H9 (cell line): ENCODE data around the gene MRM1. TPM values are rescaled to one million over a fixed set of nuclear protein-coding genes. Genes with fewer than 3 reads are reported as not detected.

Source experiments
- DNase-seq: peaks from one replicate; pipeline ENCODE4 v3.0.0-alpha.2; 2017
- H2AFZ ChIP-seq: one replicate; pipeline ENCODE4 v1.6.1; 2013; ENCODE audit warnings: mild to moderate bottlenecking, low read length, control low read depth, moderate library complexity
- H2AK5ac ChIP-seq: 2 replicates; pipeline ENCODE4 v1.6.1; 2013; ENCODE audit warnings: low read length, control low read depth, mixed read lengths; ENCODE audit not compliant: insufficient read length
- H2BK120ac ChIP-seq: one replicate; pipeline ENCODE4 v1.6.1; 2013; ENCODE audit warnings: low read depth, mild to moderate bottlenecking, low read length, control low read depth, inconsistent platforms; ENCODE audit not compliant: poor library complexity, severe bottlenecking
- H2BK12ac ChIP-seq: 2 replicates; pipeline ENCODE4 v1.6.1; 2013; ENCODE audit warnings: low read length, control low read depth, mixed read lengths, low read depth; ENCODE audit not compliant: insufficient read length
- H2BK15ac ChIP-seq: 2 replicates; pipeline ENCODE4 v1.6.1; 2013; ENCODE audit warnings: low read depth, low read length, control low read depth
- H2BK20ac ChIP-seq: one replicate; pipeline ENCODE4 v1.6.1; 2013; ENCODE audit warnings: low read depth, mild to moderate bottlenecking, low read length, control low read depth, inconsistent platforms; ENCODE audit not compliant: poor library complexity, severe bottlenecking
- H2BK5ac ChIP-seq: 2 replicates; pipeline ENCODE4 v1.6.1; 2013; ENCODE audit warnings: low read length, control low read depth, mixed read lengths; ENCODE audit not compliant: insufficient read length
- H3K14ac ChIP-seq: 2 replicates; pipeline ENCODE4 v1.6.1; 2013; ENCODE audit warnings: low read length, control low read depth; ENCODE audit not compliant: insufficient read depth
- H3K18ac ChIP-seq: 2 replicates; pipeline ENCODE4 v1.6.1; 2013; ENCODE audit warnings: low read depth, mild to moderate bottlenecking, mixed read lengths, low read length, control low read depth; ENCODE audit not compliant: insufficient read length
- H3K23ac ChIP-seq: 2 replicates; pipeline ENCODE4 v1.6.1; 2013; ENCODE audit warnings: low read length, control low read depth, mixed read lengths, low read depth; ENCODE audit not compliant: insufficient read length
- H3K23me2 ChIP-seq: 2 replicates; pipeline ENCODE4 v1.6.1; 2013; ENCODE audit warnings: low read depth, mild to moderate bottlenecking, mixed read lengths, low read length, control low read depth; ENCODE audit not compliant: insufficient read length, poor library complexity, severe bottlenecking
- H3K27ac ChIP-seq: 2 replicates; pipeline ENCODE4 v1.5.1; 2013; ENCODE audit warnings: low read length, control low read depth, mixed read lengths, low read depth; ENCODE audit not compliant: insufficient read length
- H3K27me3 ChIP-seq: 2 replicates; pipeline ENCODE4 v1.6.1; 2013; ENCODE audit warnings: low read length, control low read depth, inconsistent platforms; ENCODE audit not compliant: insufficient read depth
- H3K4ac ChIP-seq: 2 replicates; pipeline ENCODE4 v1.6.1; 2013; ENCODE audit warnings: low read depth, mild to moderate bottlenecking, control low read depth, inconsistent platforms, low read length, moderate library complexity
- H3K4me1 ChIP-seq: 2 replicates; pipeline ENCODE4 v1.6.1; 2013; ENCODE audit warnings: low read length, control low read depth, inconsistent platforms; ENCODE audit not compliant: insufficient read depth
- H3K4me2 ChIP-seq: 2 replicates; pipeline ENCODE4 v1.6.1; 2013; ENCODE audit warnings: low read length, control low read depth, mixed read lengths; ENCODE audit not compliant: insufficient read length, insufficient read depth
- H3K56ac ChIP-seq: 2 replicates; pipeline ENCODE4 v1.6.1; 2013; ENCODE audit warnings: low read depth, mild to moderate bottlenecking, mixed read lengths, low read length, control low read depth; ENCODE audit not compliant: insufficient read length
- H3K79me1 ChIP-seq: 2 replicates; pipeline ENCODE4 v1.6.1; 2013; ENCODE audit warnings: low read depth, mild to moderate bottlenecking, moderate library complexity, low read length, control low read depth, inconsistent platforms; ENCODE audit not compliant: insufficient read depth, poor library complexity, severe bottlenecking
- H3K79me2 ChIP-seq: 2 replicates; pipeline ENCODE4 v1.6.1; 2013; ENCODE audit warnings: low read length, control low read depth, inconsistent platforms; ENCODE audit not compliant: insufficient read depth
- H3K9ac ChIP-seq: 2 replicates; pipeline ENCODE4 v1.6.1; 2013; ENCODE audit warnings: low read length, control low read depth, mixed read lengths; ENCODE audit not compliant: insufficient read length; ENCODE audit errors: extremely low read depth
- H3K9me3 ChIP-seq: one replicate; pipeline ENCODE4 v1.6.1; 2013; ENCODE audit warnings: low read depth, low read length, inconsistent platforms; ENCODE audit not compliant: control insufficient read depth
- H3T11ph ChIP-seq: one replicate; pipeline ENCODE4 v1.6.1; 2013; ENCODE audit warnings: mild to moderate bottlenecking, low read length, control low read depth, inconsistent platforms
- H4K20me1 ChIP-seq: one replicate; pipeline ENCODE4 v1.6.1; 2013; ENCODE audit not compliant: control insufficient read depth, insufficient read length, insufficient read depth
- H4K5ac ChIP-seq: 2 replicates; pipeline ENCODE4 v1.6.1; 2013; ENCODE audit warnings: low read depth, mild to moderate bottlenecking, mixed read lengths, low read length, control low read depth; ENCODE audit not compliant: insufficient read length
- H4K8ac ChIP-seq: replicated peaks from 2 replicates; pipeline ENCODE4 v1.6.1; 2013; ENCODE audit warnings: low read length, control low read depth, mixed read lengths, low read depth; ENCODE audit not compliant: insufficient read length
- H4K91ac ChIP-seq: 2 replicates; pipeline ENCODE4 v1.6.1; 2013; ENCODE audit warnings: low read depth, mild to moderate bottlenecking, moderate library complexity, mixed read lengths, low read length, control low read depth; ENCODE audit not compliant: insufficient read length
- H3K27ac Mint-ChIP-seq, 3 experiments: 2 replicates in 2 of 3; 3 replicates in 1 of 3; pipeline ENCODE4 v1.8.0; 2020 to 2021; ENCODE audit warnings: mixed read lengths in 3 of 3, mild to moderate bottlenecking in 1 of 3, moderate library complexity in 1 of 3
- H3K27me3 Mint-ChIP-seq: 2 replicates; pipeline ENCODE4 v1.8.0; 2021; ENCODE audit warnings: low read depth, mild to moderate bottlenecking, moderate library complexity, mixed read lengths
- H3K36me3 Mint-ChIP-seq, 3 experiments: 2 replicates in 2 of 3; 3 replicates in 1 of 3; pipeline ENCODE4 v1.8.0; 2020 to 2021; ENCODE audit warnings: low read depth in 3 of 3, mixed read lengths in 3 of 3; ENCODE audit not compliant: insufficient read depth in 1 of 3
- H3K4me1 Mint-ChIP-seq, 2 experiments: 2 replicates each; pipeline ENCODE4 v1.8.0; 2020; ENCODE audit warnings: mixed read lengths in 2 of 2
- H3K4me3 Mint-ChIP-seq, 2 experiments: 2 replicates in 1 of 2; 3 replicates in 1 of 2; pipeline ENCODE4 v1.8.0; 2020 to 2021; ENCODE audit warnings: mild to moderate bottlenecking in 2 of 2, mixed read lengths in 2 of 2, moderate library complexity in 1 of 2
- H3K9me3 Mint-ChIP-seq, 2 experiments: 2 replicates in 1 of 2; 3 replicates in 1 of 2; pipeline ENCODE4 v1.8.0; 2020; ENCODE audit warnings: mild to moderate bottlenecking in 2 of 2, mixed read lengths in 2 of 2, moderate library complexity in 1 of 2
- WGBS: extraction: QIAGEN DNeasy Blood & Tissue Kit; methylation state at CpG from one replicate; pipeline ENCODE4 v1.1.7; 2013; ENCODE audit warnings: missing lambda C conversion rate, low lambda C conversion rate, mixed read lengths; ENCODE audit not compliant: insufficient read length; ENCODE audit errors: extremely low coverage; 5-methylcytosine and 5-hydroxymethylcytosine counted together
- total RNA-seq: library from RNA; stranded (reverse); gene quantifications from 2 replicates; pipeline ENCODE4 v1.2.1, GENCODE V29; 2021
- TF ChIP-seq, protein P1 (sequence below): fragments of 200-600 bp; sonication (generic); conservative IDR thresholded peaks from 3 replicates; pipeline ENCODE4 v1.8.0; 2021; ENCODE audit warnings: antibody characterized with exemption, mild to moderate bottlenecking

The MRM1 gene
- total RNA-seq, 1 experiment from 2014 or later, result 10.3 TPM

DNA sequence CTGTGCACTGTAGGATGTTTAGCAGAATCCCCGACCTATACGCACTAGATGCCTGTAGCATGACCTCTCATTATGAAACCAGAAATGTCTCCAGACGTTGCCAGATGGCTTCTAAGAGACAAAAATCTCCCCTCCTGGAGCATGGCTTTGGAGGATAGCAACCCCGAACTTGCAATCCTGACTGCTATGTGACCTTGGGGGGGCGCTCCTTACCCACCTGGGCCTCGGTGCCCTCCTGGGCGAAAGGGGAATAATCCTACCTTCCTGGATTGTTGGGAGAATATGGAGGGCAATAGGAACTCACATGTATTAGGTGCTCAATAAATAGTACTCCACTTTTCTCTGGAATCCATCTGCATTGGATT lies 8.1 kb downstream of the MRM1 start:
- no peak overlapping the region for H2AK5ac ChIP-seq
- no peaks in the 10 kb centered on the region for H3K27me3 ChIP-seq
- H3K4me1 Mint-ChIP-seq, result peaks cover 36 to 45% of the 10 kb centered on the region in 2 experiments
- no peak overlapping the region for H3K4me2 ChIP-seq
- no peak overlapping the region for H3K9ac ChIP-seq
- H4K5ac ChIP-seq, result no peak overlapping the region
- H2BK20ac ChIP-seq, result no peak overlapping the region
- no peak overlapping the region for H4K8ac ChIP-seq
- no peak overlapping the region for H3K4me3 Mint-ChIP-seq
- H2AFZ ChIP-seq, result no peak overlapping the region
- no peaks in the 10 kb centered on the region for H4K20me1 ChIP-seq
- H3K79me2 ChIP-seq, result no peaks in the 10 kb centered on the region; the same call in 1 of the 2 replicates
- no peak overlapping the region for H3K23ac ChIP-seq
- no peak overlapping the region for H3K27ac Mint-ChIP-seq
- no peaks in the 10 kb centered on the region for H3K23me2 ChIP-seq
- no peaks in the 10 kb centered on the region for H3K9me3 ChIP-seq
- H2BK5ac ChIP-seq, result no peak overlapping the region
- peaks cover 5% of the 10 kb centered on the region; the same call in 1 of the 2 replicates for H3K4me1 ChIP-seq
- no CpG with 5 or more reads among the region's 7 CpGs for WGBS
- no peak overlapping the region for H2BK120ac ChIP-seq
- H3K56ac ChIP-seq, result no peak overlapping the region
- no peak for DNase-seq
- H3K18ac ChIP-seq, result no peak overlapping the region
- H4K91ac ChIP-seq, result no peak overlapping the region
- H3K14ac ChIP-seq, result no peak overlapping the region
- H3K79me1 ChIP-seq, result no peaks in the 10 kb centered on the region
- H3T11ph ChIP-seq, result no peak overlapping the region
- no peak overlapping the region for H2BK15ac ChIP-seq
- H2BK12ac ChIP-seq, result no peak overlapping the region
- H3K9me3 Mint-ChIP-seq, result peaks cover 0 to 3% of the 10 kb centered on the region in 2 experiments; a peak in 1 of 5 replicates
- no peak overlapping the region for H3K4ac ChIP-seq
- TF ChIP-seq, protein P1, sequence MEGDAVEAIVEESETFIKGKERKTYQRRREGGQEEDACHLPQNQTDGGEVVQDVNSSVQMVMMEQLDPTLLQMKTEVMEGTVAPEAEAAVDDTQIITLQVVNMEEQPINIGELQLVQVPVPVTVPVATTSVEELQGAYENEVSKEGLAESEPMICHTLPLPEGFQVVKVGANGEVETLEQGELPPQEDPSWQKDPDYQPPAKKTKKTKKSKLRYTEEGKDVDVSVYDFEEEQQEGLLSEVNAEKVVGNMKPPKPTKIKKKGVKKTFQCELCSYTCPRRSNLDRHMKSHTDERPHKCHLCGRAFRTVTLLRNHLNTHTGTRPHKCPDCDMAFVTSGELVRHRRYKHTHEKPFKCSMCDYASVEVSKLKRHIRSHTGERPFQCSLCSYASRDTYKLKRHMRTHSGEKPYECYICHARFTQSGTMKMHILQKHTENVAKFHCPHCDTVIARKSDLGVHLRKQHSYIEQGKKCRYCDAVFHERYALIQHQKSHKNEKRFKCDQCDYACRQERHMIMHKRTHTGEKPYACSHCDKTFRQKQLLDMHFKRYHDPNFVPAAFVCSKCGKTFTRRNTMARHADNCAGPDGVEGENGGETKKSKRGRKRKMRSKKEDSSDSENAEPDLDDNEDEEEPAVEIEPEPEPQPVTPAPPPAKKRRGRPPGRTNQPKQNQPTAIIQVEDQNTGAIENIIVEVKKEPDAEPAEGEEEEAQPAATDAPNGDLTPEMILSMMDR, result peak; percentile 29
- no peaks in the 10 kb centered on the region for H3K27me3 Mint-ChIP-seq
- peaks cover 3 to 28% (median 14%) of the 10 kb centered on the region in 3 experiments for H3K36me3 Mint-ChIP-seq
- H3K27ac ChIP-seq, result no peak overlapping the region
